ENCODE data around the gene RIBC2. TPM values are rescaled to one million over a fixed set of nuclear protein-coding genes. Genes with fewer than 3 reads are reported as not detected.

RIBC2 gene
- polyA plus RNA-seq, 1 donor, result 7.0 TPM

- DNase-seq, result no peak
These were observed 60.2 kb downstream of the RIBC2 start for GRCh38 chr22:45473626-45474237.

- DNase-seq, result no peak
These were observed 61.7 kb downstream of the RIBC2 start for GRCh38 chr22:45475063-45475747.

- DNase-seq, result no peak
These were observed 62.5 kb downstream of the RIBC2 start for GRCh38 chr22:45475851-45476514.

GRCh38 chr22:45476814-45477213, 63.3 kb downstream of the RIBC2 start:
- DNase-seq, result no peak

GRCh38 chr22:45477366-45478107, 64.0 kb downstream of the RIBC2 start:
- no peak for DNase-seq

- no peak for DNase-seq
These were observed 64.7 kb downstream of the RIBC2 start for GRCh38 chr22:45478108-45478771.

- no peak for DNase-seq
These were observed 67.2 kb downstream of the RIBC2 start for GRCh38 chr22:45480717-45481116.

- DNase-seq, result no peak
These were observed 68.2 kb downstream of the RIBC2 start for GRCh38 chr22:45481661-45482060.

Other genes with a start within 250 kb of the RIBC2 start
- gene NUP50, start 249.8 kb upstream of the RIBC2 start, polyA plus RNA-seq (ENCODE audit: insufficient read length), result 75.0 TPM
- gene KIAA0930, start 172.8 kb upstream of the RIBC2 start, polyA plus RNA-seq (ENCODE audit: insufficient read length), result 19.5 TPM
- 1.5 TPM for gene UPK3A, start 128.7 kb upstream of the RIBC2 start, polyA plus RNA-seq (ENCODE audit: insufficient read length)
- 33.1 TPM for gene FAM118A, start 103.8 kb upstream of the RIBC2 start, polyA plus RNA-seq (ENCODE audit: insufficient read length)
- gene SMC1B, start 94 bp upstream of the RIBC2 start, polyA plus RNA-seq (ENCODE audit: insufficient read length), result 0.23 TPM
- gene FBLN1, start 89.2 kb downstream of the RIBC2 start, polyA plus RNA-seq (ENCODE audit: insufficient read length), result 98.3 TPM